Measurements from ENCODE around the gene UCKL1.

The UCKL1 gene

DNA sequence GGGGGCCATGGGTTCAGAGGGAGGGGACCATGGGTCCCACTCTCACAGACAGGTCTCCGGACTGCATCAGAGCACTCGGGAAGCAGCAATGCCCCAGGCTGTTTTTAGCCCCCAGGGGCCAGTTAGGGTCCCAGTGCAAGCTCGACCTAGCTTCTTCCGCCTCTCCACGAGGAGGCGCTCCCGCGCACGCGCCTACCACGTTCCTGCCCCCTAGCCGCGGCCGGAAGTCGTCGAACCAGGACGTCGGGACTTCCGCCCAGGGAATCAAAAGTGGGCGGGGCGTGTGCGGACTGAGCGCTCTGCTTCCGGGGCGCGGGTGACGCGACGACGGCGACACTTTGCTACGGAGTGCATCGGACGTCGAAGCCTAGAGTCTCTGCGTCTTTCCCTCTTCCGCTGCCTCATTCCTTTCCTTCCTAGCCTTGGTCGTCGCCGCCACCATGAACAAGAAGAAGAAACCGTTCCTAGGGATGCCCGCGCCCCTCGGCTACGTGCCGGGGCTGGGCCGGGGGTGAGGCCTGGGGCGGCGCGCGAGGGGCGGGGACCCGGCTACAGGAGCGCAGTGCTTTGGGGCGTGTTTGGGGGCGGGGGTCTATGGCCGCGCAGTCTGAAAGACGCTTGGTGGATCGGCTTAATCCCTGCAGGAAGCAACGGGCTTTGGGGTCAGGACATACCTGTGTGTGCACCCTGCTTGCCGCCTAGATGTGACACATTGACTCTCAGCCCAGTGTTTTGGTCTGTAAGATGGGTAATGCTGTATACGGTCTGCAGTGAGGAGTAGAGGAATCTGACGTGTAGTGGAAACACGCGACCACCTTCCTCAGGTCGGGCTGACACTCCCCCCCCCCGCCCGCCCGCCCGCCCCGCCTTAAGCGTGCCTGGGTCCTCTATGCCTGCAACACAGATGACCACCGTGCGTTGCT is 24.9 kb upstream of the UCKL1 start, which contains the start of gene PRPF6:
Gene PRPF6, plus strand, starts transcription at position 327 of the 923 bp plus-strand sequence. Its CDS starts 114 bp downstream, at position 441.
- TF ChIP-seq, protein P1, sequence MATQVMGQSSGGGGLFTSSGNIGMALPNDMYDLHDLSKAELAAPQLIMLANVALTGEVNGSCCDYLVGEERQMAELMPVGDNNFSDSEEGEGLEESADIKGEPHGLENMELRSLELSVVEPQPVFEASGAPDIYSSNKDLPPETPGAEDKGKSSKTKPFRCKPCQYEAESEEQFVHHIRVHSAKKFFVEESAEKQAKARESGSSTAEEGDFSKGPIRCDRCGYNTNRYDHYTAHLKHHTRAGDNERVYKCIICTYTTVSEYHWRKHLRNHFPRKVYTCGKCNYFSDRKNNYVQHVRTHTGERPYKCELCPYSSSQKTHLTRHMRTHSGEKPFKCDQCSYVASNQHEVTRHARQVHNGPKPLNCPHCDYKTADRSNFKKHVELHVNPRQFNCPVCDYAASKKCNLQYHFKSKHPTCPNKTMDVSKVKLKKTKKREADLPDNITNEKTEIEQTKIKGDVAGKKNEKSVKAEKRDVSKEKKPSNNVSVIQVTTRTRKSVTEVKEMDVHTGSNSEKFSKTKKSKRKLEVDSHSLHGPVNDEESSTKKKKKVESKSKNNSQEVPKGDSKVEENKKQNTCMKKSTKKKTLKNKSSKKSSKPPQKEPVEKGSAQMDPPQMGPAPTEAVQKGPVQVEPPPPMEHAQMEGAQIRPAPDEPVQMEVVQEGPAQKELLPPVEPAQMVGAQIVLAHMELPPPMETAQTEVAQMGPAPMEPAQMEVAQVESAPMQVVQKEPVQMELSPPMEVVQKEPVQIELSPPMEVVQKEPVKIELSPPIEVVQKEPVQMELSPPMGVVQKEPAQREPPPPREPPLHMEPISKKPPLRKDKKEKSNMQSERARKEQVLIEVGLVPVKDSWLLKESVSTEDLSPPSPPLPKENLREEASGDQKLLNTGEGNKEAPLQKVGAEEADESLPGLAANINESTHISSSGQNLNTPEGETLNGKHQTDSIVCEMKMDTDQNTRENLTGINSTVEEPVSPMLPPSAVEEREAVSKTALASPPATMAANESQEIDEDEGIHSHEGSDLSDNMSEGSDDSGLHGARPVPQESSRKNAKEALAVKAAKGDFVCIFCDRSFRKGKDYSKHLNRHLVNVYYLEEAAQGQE (IDR thresholded peaks at IDR 0.05; ENCODE audit: insufficient replicate concordance, low read depth), result no peak
- TF ChIP-seq GABPA (IDR thresholded peaks at IDR 0.05; ENCODE audit: low read depth) (peak; percentile 98), SPI1 (IDR thresholded peaks at IDR 0.05; ENCODE audit: borderline replicate concordance, low read depth) (peak; percentile 67; the same call in 1 of the 2 replicates), POLR2AphosphoS5 (IDR thresholded peaks at IDR 0.05; ENCODE audit: low read depth) (0 out of 2 replicates have a peak, but pooled peaks have one; percentile 69)
- TF ChIP-seq, protein P2, sequence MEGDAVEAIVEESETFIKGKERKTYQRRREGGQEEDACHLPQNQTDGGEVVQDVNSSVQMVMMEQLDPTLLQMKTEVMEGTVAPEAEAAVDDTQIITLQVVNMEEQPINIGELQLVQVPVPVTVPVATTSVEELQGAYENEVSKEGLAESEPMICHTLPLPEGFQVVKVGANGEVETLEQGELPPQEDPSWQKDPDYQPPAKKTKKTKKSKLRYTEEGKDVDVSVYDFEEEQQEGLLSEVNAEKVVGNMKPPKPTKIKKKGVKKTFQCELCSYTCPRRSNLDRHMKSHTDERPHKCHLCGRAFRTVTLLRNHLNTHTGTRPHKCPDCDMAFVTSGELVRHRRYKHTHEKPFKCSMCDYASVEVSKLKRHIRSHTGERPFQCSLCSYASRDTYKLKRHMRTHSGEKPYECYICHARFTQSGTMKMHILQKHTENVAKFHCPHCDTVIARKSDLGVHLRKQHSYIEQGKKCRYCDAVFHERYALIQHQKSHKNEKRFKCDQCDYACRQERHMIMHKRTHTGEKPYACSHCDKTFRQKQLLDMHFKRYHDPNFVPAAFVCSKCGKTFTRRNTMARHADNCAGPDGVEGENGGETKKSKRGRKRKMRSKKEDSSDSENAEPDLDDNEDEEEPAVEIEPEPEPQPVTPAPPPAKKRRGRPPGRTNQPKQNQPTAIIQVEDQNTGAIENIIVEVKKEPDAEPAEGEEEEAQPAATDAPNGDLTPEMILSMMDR (IDR thresholded peaks at IDR 0.05; ENCODE audit: insufficient read depth, low read length), result peak; percentile 67
- Histone ChIP-seq H3K27me3 (ENCODE audit: insufficient read depth, poor library complexity, severe bottlenecking) (no peaks in the 10 kb centered on the region), H3K27ac (replicated peaks) (peak within 1 kb of the TSS; percentile 90), H3K4me3 (replicated peaks; ENCODE audit: insufficient read depth, low read length) (peak within 1 kb of the TSS; percentile 96)
- DNase-seq (ENCODE audit: low read depth in 1 of 2, low spot score in 1 of 2), result peak; percentile 96 to 97

DNA sequence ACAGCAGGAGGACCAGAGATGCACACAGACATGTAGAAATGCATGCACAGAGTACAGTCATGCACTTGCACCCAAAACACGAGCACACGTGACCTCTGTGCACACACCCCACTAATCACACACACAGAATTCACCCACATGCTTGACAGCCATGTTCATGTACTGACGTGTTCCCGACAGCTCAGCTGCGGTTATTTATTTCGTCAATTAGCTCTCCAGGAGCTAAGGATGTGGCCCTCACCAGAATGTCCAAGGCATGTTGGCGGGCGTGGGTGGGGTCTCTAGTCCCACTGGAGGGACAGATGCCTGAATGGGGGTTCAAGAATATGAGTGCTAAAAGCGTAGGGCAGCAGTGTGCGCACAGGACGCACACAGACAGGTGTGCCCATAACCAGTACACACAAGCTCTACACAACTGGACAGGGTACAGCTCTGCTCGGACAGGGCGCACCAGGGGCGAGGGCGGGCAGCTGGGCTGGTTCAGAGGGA is 24.1 kb upstream of the UCKL1 start:
- no peaks in the 10 kb centered on the region for H3K27me3 ChIP-seq (ENCODE audit: insufficient read depth, poor library complexity, severe bottlenecking)
- H3K4me3 ChIP-seq (replicated peaks; ENCODE audit: insufficient read depth, low read length), result peak overlapping the region; percentile 61
- peak overlapping the region; percentile 90 for H3K27ac ChIP-seq (replicated peaks)
- peak in 1 of 2 experiments; percentile 76 for DNase-seq (ENCODE audit: low read depth in 1 of 2, low spot score in 1 of 2)
- TF ChIP-seq GABPA (IDR thresholded peaks at IDR 0.05; ENCODE audit: low read depth), result no peak

DNA sequence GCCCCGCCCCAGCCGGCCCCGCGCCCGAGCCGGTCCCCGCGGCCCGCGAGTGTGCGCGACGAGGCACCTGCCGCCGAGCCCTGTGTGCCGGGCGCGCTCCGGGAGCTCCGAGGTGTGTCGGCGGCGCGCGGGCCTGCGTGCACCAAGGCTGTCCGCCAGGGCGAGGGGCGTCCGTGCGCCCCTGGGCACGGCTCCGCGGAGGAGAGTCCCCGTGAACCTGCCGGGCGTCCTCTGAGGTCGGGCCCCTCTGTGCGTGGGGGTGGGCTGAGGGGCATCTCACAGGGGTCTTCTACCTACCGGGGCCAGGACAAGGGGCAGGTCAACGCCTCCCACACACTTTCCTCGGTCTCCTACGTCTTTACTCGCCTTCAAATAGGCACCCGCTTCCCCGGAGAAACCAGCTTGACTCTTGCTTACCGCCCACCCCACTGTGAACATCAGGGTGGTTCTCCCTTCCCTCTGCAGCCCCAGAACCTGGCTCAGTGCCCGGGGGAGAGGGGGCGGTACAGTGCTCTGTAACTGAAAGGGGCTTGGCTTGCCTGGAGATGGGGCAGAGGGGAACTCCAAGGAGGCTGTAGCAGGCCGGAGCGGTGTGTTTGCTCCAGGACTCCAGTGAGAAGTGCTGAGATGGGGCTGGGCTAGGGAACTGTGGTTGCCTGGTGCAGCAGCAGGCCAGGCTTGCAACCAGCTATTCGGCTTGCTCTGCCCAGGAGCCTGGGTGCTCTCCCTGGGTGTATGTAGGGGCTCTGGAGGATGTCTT is 23.5 kb upstream of the UCKL1 start, which contains the start of gene SAMD10:
Gene SAMD10, minus strand, starts transcription at position 86 of the 760 bp plus-strand sequence. CDS start 175 bp downstream, outside the sequence.
- no peaks in the 10 kb centered on the region for H3K27me3 ChIP-seq (ENCODE audit: insufficient read depth, poor library complexity, severe bottlenecking)
- DNase-seq (ENCODE audit: low read depth in 1 of 2, low spot score in 1 of 2), result peak; percentile 88 to 92
- 0 out of 2 replicates have a peak, but pooled peaks have one; percentile 12 for TF ChIP-seq GABPA (IDR thresholded peaks at IDR 0.05; ENCODE audit: low read depth)
- TF ChIP-seq, protein P1 (IDR thresholded peaks at IDR 0.05; ENCODE audit: insufficient replicate concordance, low read depth), result no peak
- TF ChIP-seq SPI1 (IDR thresholded peaks at IDR 0.05; ENCODE audit: borderline replicate concordance, low read depth), result peak; percentile 49; the same call in 1 of the 2 replicates
- peak; percentile 78 for TF ChIP-seq POLR2AphosphoS5 (IDR thresholded peaks at IDR 0.05; ENCODE audit: low read depth)
- TF ChIP-seq, protein P2 (IDR thresholded peaks at IDR 0.05; ENCODE audit: insufficient read depth, low read length), result no peak
- H3K27ac ChIP-seq (replicated peaks), result peak within 1 kb of the TSS; percentile 90
- peak within 1 kb of the TSS; percentile 61 for H3K4me3 ChIP-seq (replicated peaks; ENCODE audit: insufficient read depth, low read length)
